Activated B cell treated with CpG ODN at 0.5 μM for 24 hours (primary cell): ENCODE measurements around the gene SYMPK. TPM values are rescaled to one million over a fixed set of nuclear protein-coding genes. Genes with fewer than 3 reads are reported as not detected.

ENCODE experiments used
- ATAC-seq: fragments of 200-7000 bp; cut with Tn5 transposase; one replicate; pipeline ENCODE4 v1.10.0; 2021; ENCODE audit warnings: low read depth, mild to moderate bottlenecking, moderate library complexity
- CTCF ChIA-PET: fragments of 350-600 bp; sonication (Branson Sonifier 250); formaldehyde crosslinking; loops from one replicate; lab custom pipeline; 2021; ENCODE audit warnings: antibody characterized with exemption; lab: Charles Lee
- POLR2A ChIA-PET: fragments of 350-600 bp; sonication (Branson Sonifier 250); formaldehyde crosslinking; loops from one replicate; lab custom pipeline; 2021; ENCODE audit warnings: antibody characterized with exemption; lab: Charles Lee
- DNase-seq: peaks from one replicate; pipeline ENCODE4 v3.0.0; 2022
- H3K27ac Mint-ChIP-seq: one replicate; pipeline ENCODE4 v1.8.0; 2020; ENCODE audit warnings: mixed read lengths
- H3K27me3 Mint-ChIP-seq: one replicate; pipeline ENCODE4 v1.8.0; 2021; ENCODE audit warnings: mixed read lengths
- H3K36me3 Mint-ChIP-seq: one replicate; pipeline ENCODE4 v1.8.0; 2021; ENCODE audit warnings: low read depth, mixed read lengths
- H3K4me1 Mint-ChIP-seq: one replicate; pipeline ENCODE4 v1.8.0; 2021; ENCODE audit warnings: mixed read lengths
- H3K4me3 Mint-ChIP-seq: one replicate; pipeline ENCODE4 v1.8.0; 2020; ENCODE audit warnings: mild to moderate bottlenecking, mixed read lengths
- H3K9me3 Mint-ChIP-seq: one replicate; pipeline ENCODE4 v1.8.0; 2020; ENCODE audit warnings: mixed read lengths
- intact Hi-C: fragments of 100-400 bp; cut with micrococcal nuclease; formaldehyde crosslinking; loops from one replicate; pipeline ENCODE4 v1.15.1; 2024
- total RNA-seq: library from RNA; stranded (reverse); gene quantifications from 2 replicates; pipeline ENCODE4 v1.2.3, GENCODE V29; 2022
- TF ChIP-seq, protein P1 (sequence below): fragments of 200-600 bp; IDR thresholded peaks from one replicate; pipeline ENCODE4 v1.8.0; 2022; ENCODE audit warnings: antibody characterized with exemption, mild to moderate bottlenecking

Gene SYMPK
- total RNA-seq, 1 donor from 2014 or later, result 150 TPM

DNA sequence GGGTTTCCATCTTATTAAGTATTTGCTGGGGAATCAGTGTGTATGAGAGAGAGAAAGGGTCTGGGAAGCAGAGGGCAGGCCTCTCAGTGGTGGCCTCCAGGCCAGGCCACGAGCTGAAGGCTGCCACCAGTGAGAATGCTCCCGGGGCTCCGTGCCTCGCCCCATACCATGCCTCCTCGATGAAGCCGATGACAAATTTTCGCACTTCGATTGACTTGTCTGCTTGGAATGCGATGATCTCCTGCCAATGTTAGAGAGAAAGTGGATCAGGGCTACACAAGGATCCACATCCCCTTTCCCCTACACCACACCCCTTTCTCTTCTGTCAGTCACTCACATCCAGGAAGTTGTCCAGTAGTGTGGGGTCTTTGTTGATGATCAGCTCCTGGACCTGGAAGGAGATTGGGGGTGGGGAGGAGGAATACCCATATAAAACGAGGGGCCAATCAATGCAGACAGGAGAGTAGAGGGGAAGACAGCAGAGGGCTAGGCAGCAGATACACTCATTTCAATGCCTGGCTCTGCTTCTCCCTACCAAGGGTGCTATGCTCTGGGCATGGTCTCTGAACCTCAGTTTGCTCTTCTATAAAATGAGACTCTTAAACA is 10.7 kb downstream of the SYMPK start:
- H3K27ac Mint-ChIP-seq, result no peak overlapping the region
- ATAC-seq (no peak), DNase-seq (no peak)
- no peaks in the 10 kb centered on the region for H3K9me3 Mint-ChIP-seq
- POLR2A ChIA-PET, result no interaction called here
- H3K4me1 Mint-ChIP-seq, result peaks cover 2% of the 10 kb centered on the region
- H3K27me3 Mint-ChIP-seq, result no peaks in the 10 kb centered on the region
- TF ChIP-seq, protein P1, sequence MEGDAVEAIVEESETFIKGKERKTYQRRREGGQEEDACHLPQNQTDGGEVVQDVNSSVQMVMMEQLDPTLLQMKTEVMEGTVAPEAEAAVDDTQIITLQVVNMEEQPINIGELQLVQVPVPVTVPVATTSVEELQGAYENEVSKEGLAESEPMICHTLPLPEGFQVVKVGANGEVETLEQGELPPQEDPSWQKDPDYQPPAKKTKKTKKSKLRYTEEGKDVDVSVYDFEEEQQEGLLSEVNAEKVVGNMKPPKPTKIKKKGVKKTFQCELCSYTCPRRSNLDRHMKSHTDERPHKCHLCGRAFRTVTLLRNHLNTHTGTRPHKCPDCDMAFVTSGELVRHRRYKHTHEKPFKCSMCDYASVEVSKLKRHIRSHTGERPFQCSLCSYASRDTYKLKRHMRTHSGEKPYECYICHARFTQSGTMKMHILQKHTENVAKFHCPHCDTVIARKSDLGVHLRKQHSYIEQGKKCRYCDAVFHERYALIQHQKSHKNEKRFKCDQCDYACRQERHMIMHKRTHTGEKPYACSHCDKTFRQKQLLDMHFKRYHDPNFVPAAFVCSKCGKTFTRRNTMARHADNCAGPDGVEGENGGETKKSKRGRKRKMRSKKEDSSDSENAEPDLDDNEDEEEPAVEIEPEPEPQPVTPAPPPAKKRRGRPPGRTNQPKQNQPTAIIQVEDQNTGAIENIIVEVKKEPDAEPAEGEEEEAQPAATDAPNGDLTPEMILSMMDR, result no peak
- intact Hi-C loops, result no loop called here
- H3K36me3 Mint-ChIP-seq, result peaks cover 84% of the 10 kb centered on the region
- no peak overlapping the region for H3K4me3 Mint-ChIP-seq
- CTCF ChIA-PET, result no interaction called here

DNA sequence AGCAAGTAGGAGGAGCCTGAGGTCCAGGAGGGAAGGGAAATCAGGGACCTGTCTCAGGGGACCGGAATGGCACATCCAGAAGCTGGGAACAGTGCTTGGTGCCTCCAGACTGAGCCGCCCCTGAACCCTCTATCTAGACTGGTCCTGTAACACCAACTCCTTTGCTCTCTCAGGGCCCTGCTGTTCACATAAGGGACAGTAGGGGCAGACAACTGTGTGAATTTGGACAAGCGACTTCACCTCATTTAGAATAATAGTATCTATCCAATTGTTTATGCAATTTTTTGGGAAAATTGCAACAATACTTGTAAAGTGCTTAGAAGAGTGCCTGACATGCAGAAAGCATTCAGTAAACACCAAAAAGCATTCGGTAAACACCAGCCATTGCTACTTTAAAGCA is 14.0 kb downstream of the SYMPK start:
- ChIA-PET CTCF (no interaction called here), POLR2A (no interaction called here)
- Mint-ChIP-seq H3K4me1 (no peaks in the 10 kb centered on the region), H3K9me3 (no peaks in the 10 kb centered on the region), H3K27me3 (no peaks in the 10 kb centered on the region), H3K36me3 (peaks cover 84% of the 10 kb centered on the region), H3K27ac (no peak overlapping the region), H3K4me3 (no peak overlapping the region)
- ATAC-seq (no peak), DNase-seq (no peak)
- intact Hi-C loops, result no loop called here
- TF ChIP-seq, protein P1, result no peak

DNA sequence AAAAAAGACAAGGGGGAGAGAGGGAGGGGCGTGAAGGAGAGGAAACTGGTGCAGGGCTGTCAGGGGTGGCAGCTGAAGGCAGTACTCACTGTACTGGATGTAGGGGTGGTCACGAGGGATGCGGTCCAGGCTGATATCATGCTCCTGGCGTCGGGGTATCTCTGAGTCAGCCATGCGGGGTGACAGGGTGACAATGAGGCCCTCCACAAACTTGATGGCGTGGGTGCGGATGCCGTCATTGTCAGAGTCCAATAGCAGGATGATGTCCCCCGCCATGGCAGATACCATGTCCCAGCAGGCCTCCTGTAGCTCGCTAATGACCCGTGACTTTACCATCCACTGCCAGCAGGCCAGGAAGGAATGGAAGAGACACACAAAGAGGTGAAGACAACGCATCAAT is 15.3 kb downstream of the SYMPK start:
- Mint-ChIP-seq H3K4me3 (no peak overlapping the region), H3K4me1 (no peaks in the 10 kb centered on the region), H3K27me3 (no peaks in the 10 kb centered on the region), H3K9me3 (no peaks in the 10 kb centered on the region), H3K27ac (no peak overlapping the region), H3K36me3 (peaks cover 84% of the 10 kb centered on the region)
- no peak for ATAC-seq
- TF ChIP-seq, protein P1, result no peak
- intact Hi-C loops, result no loop called here
- ChIA-PET POLR2A (interaction anchor here (0.7 kb wide), 1 partner anchor 30 kb away, joined by 3 read pairs; no protein-coding TSS in a partner anchor), CTCF (no interaction called here)
- no peak for DNase-seq

DNA sequence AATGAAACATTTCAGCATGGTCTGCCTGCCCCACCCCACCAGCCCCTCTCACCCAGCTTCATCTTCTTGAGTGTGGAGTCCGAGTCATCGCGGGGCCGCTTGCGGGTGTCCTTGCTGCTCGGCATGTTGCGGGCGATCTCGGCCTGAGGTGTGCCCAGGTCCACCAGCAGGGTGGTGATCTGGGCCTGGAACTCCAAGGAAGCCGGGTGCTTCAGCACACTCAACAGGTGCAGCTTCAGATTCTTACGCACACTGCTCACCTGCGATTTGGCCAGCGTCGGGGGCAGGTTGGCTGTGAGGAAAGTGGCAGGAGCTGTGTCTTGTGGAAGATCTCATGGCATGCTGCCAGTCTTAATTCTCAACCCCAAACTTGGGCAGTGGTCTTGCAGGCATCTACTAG is 20.7 kb downstream of the SYMPK start:
- Mint-ChIP-seq H3K4me3 (no peak overlapping the region), H3K27me3 (no peaks in the 10 kb centered on the region), H3K27ac (no peak overlapping the region), H3K4me1 (no peaks in the 10 kb centered on the region), H3K36me3 (peaks cover 85% of the 10 kb centered on the region), H3K9me3 (no peaks in the 10 kb centered on the region)
- intact Hi-C loops, result no loop called here
- ATAC-seq, result no peak
- no peak for DNase-seq
- ChIA-PET POLR2A (no interaction called here), CTCF (no interaction called here)
- TF ChIP-seq, protein P1, result no peak

DNA sequence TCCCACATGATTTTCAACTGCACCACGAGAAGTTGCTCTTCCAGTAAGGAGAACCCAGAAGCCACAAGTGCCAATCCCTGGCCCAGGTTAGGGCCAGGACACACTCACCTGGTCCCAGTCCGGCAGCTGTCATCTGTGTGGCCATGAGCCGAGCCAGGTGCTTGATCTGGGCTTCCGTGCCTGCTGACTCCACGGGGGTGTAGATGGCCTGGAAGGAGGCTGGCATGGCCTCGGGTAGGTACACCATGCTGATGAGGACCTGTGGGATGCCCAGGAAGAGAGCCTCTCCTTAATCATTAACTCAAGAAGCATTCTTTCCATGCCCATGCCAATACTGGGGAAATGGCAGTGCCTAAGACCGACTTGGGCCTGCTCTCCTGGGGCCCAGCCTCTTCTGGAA is 28.0 kb downstream of the SYMPK start:
- Mint-ChIP-seq H3K27ac (no peak overlapping the region), H3K9me3 (no peaks in the 10 kb centered on the region), H3K36me3 (peaks cover 80% of the 10 kb centered on the region), H3K27me3 (no peaks in the 10 kb centered on the region), H3K4me1 (no peaks in the 10 kb centered on the region), H3K4me3 (no peak overlapping the region)
- POLR2A ChIA-PET, result interaction anchor here (0.7 kb wide), 1 partner anchor 46 kb away, joined by 3 read pairs; no protein-coding TSS in a partner anchor
- TF ChIP-seq, protein P1, result no peak
- CTCF ChIA-PET, result interaction anchor here (0.7 kb wide), 1 partner anchor 18 kb away, joined by 3 read pairs; no protein-coding TSS in a partner anchor
- ATAC-seq (no peak), DNase-seq (no peak)
- intact Hi-C loops, result no loop called here
